UCSD-AML1 (cell line): Measurements from ENCODE around the gene MX2.

Source experiments
- DNase-seq: peaks from one replicate; lab custom pipeline; 2025; ENCODE audit not compliant: unreplicated experiment; lab: John Stamatoyannopoulos, UW

MX2 gene

DNA sequence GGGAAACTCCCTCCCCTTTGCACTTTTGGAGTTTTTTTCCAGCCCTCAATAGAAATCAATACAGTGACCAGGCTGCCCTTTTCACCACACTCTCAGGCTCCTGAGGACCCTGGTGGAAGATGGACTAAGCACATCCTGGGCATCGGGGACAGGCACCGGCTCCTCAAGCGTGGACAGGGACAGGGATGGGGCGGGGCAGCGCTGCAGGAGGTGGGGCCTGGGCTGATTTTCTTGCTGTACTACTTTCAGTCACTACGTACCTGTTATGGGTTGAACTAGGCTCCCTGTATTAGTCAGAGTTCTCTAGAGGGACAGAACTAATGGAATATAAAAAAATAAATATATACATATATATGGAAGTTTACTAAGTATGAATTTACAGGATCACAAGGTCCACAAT, 2.5 kb downstream of the MX2 start:
- no peak for DNase-seq

GRCh38 chr21:41365377-41366107, 3.7 kb downstream of the MX2 start:
- no peak for DNase-seq

DNA sequence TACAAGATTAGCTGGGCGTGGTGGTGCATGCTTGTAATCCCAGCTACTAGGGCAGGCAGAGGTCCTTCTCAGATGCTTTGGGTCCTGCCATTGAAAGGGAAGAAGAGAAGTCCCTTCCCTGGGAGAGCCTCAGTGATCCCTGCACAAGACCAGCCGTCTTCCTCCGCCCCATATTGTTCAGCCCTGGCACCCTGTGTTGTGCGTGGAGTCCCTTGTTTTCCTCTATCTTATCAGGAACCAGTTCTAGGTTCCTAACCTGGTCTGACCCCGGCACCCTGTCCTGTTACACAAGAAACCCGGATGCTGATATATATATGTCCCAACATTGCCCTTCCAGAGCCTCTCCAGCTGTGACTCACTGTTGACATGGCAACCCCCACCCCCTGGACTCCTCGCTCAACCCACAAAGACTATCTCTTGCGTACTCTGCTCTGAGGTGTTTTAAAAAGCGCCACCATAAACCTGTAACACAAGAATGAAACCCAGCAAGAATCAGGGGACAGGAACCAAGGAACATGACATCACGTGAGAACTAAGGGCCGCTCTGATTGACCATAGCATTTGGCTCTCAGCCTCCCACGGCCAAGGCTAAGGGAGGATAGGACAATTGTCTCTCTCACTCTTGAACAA, 4.8 kb downstream of the MX2 start:
- DNase-seq, result no peak

GRCh38 chr21:41367301-41367944, 5.6 kb downstream of the MX2 start:
- DNase-seq, result no peak

GRCh38 chr21:41367945-41368734, 6.3 kb downstream of the MX2 start:
- DNase-seq, result no peak

- no peak for DNase-seq
Measured at GRCh38 chr21:41368735-41369104, 6.9 kb downstream of the MX2 start.

DNA sequence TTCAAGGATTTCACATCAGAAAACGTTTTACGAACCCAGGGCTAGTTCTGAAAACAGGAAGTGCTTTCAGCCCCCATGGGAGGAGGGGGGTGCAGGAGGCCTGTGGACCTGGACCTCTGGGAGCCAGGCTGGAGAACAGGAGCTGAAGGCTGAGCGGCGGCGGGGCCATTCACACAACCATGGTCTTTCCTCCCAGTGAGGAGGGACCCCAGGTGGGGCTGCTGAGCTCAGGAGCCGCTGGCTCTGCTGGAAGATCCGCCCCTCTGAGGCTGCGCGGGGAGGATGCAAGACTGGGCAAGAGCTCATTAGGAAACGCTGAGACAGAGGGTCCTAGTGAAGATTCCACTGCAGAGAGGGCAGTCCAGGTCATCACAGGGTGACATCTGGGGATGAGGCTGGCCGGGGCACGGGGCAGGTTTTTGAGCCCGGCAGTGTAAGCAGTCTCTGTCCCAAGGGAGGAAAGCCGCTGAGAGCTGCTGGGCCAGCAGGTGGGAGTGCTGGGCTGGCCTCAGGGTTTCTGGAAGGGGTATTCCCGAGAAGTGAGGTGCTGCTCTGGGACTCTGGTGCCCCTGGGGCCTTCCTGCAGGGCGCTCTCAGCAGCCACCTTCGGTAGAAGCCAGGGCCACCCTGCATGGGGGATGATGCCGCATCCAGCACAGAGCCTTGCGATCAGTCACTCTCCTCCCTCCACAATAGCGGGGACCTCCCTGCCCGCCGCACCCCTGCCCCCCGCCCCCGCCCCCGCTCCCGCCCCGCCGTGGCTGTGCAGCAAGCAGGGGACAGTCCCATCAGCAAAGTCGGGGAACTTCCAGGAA, 7.5 kb downstream of the MX2 start:
- DNase-seq, result no peak

DNA sequence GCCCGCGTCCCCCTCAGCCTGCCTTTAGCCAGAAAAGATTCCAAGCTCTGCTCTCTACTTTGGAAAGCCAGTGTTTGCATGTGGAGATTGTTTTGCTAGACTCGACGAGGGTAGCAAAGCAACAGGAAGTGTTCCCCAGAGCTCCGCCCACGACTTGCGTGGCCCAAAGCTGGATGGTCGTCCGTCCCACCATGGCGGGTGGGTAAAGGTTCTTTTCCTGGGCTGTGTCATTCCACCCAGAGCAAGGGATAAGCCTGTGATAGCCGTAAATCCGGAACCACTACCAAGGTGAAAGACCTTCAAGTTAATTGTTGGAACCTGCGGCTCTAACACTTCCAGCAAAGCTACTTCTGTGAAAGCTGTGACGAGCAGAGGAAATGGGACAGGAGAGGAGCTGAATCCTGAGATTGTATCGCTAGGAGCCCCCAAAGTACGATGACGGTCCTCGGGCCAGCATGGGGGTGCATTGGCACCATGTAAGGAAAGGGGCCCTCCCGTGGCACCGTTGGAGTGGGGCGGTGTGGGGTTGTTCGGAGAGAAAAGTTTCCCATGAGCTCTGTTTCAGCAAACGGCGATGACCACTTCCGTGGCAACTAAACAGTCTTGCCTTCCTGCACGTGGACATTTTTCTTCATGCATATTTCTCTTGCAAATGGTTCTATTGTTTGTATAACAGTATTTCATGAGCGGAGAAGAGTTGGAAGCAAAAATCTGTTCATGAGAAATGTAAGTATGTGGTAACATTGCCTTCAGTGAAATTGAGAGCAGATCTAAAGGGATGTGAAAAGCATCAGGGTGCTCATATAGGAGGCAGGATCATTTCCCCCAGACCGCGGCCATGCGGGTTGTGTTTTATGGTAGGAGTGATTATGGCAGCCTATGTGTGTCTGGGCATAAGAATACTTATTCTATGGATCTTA, 8.4 kb downstream of the MX2 start:
- DNase-seq, result no peak

- no peak for DNase-seq
Measured at GRCh38 chr21:41370840-41371684, 9.2 kb downstream of the MX2 start.

GRCh38 chr21:41371685-41372030, 9.8 kb downstream of the MX2 start:
- DNase-seq, result no peak

GRCh38 chr21:41373253-41373652, 11.4 kb downstream of the MX2 start:
- no peak for DNase-seq

DNA sequence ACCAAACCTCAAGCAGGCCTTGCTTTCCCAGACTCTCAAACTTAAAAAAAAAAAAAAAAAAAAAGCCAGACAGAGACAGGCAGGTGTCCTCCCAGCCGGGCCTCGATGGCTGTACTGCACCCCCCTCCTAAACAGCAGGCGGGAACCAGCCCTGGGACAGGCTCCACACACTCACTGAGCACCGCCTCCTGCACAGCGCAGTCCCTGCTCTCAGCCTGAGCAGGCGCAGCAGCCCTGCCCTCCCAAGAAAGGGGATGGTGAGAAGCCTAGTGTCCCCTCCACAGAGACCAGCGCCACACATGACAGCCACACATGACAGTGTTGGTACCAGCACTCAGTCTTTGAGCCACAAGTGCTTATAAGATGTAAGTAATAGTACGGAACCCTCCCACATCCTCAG, 11.9 kb downstream of the MX2 start:
- DNase-seq, result no peak

- DNase-seq, result no peak
Measured at GRCh38 chr21:41374177-41374712, 12.4 kb downstream of the MX2 start.

DNA sequence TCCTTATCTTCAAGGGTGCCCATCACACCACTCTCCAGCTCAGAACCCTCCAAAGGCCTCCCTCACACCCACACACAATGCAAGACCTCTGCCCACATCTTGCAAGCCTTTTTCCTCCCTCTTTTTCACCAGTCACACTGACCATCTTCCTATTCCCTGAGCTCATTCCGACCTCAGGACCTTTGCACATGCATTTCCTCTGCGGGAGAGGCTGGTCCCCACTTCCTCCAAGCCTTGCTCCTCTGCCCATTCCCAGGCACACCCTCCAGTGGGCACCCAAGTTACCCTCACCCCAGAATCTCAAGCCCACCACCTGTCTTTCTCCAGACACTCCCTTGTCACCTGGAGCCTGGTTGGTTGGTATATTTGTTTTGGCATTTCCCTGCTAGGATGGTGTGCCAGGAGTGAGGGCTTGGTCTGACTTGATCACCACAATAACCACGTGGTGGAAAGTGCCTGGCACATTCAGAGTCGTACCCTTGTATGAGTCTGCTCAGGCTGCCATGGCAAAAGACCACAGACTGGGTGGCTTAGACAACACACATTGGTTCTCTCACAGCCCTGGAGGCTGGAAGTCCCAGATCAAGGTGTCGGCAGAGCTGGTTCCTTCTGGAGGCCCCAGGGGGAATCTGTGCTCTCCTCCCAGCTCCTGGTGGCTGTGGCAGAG, 13.2 kb downstream of the MX2 start:
- DNase-seq, result no peak

DNA sequence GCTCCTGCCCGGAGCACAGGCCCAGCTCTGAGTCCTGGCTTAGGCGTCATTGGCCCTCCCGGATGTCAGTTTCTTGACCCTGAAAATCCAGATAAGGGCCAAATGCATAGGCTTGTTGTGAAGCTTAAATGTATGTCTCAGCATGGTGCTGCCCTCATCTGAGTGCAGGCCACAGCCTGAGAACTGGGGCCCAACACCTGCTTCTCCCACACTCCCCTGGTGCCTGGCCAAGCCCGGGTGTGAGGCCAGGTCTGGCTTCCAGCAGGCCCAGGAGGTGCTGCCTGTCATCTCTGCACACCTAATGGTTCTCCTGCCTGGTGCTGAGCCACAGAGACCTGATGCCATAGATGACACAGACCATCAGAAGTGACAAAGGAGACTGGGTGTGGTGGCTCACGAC, 14.0 kb downstream of the MX2 start:
- no peak for DNase-seq

GRCh38 chr21:41377715-41378114, 15.9 kb downstream of the MX2 start:
- DNase-seq, result no peak

DNA sequence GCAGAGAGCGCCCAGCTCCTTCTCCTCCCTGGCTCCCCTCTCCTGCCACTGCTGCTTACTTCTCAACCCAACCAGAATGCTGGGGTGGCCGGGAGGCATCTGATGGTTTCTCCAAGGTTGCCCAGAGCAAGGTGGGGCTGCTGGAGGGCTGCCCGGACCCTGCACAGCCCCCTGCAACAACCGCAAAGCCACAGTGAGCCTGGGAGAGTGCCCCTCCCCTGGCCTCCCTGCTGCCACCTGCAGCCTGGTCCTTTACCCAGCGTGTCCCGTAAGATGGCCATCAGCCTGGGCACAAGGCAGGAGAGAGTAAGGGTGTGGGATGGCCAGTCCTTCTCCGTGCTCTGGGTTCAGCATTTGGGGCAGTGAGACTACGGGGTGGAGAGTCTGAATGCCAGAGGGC, 17.0 kb downstream of the MX2 start:
- DNase-seq, result no peak

DNA sequence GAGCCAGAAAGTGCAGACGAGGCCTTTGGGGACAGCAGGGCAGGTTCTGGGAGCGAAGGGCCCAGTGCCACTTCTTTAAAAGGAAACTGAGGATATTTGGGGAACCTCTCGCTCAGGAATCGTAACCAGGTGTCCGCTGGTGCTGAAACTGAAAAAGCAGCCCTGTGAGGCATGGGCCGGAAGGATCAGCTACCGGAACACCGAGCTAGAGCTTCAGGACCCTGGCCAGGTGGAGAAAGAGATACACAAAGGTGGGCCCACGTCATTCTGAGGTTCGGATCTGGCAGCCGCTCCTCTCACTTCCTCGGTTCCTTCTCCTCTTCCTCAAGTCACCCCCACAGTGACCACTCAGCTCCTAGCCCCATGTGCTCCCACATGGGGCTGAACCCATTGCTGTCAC, 18.1 kb downstream of the MX2 start:
- DNase-seq, result no peak
